ENCODE results near the gene SPIN2A. TPM values are rescaled to one million over a fixed set of nuclear protein-coding genes. Genes with fewer than 3 reads are reported as not detected.
"Not testable (repeated sequence)": the region's sequence is repeated elsewhere in the genome, so short reads cannot be mapped to it uniquely, and the experiment has no call there.

Gene SPIN2A
- total RNA-seq, 4 donors from 2014 or later, result 0.24 to 1.5 (median 0.53) TPM

DNA sequence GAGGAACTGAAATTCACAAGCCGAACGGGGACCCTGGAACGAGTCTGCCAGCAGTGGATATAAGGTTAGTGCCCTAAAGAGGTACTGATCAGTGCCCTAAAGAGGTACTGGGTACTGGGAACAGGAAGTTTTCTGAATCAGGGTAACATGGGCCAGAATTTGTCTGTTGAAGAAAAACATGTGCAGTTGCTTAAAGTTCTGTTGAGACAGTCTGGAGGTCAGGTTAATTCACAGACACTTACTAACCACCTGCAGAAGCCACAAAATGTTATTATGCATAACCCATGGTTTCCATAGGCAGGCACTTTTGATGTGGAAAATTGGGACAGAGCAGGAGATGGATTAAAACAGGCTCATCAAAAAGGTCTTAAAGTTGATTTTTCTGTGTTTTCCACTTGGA is 33.7 kb downstream of the SPIN2A start:
- TF ChIP-seq POLR2A (IDR thresholded peaks at IDR 0.05), result no peak
- TF ChIP-seq, protein P1, sequence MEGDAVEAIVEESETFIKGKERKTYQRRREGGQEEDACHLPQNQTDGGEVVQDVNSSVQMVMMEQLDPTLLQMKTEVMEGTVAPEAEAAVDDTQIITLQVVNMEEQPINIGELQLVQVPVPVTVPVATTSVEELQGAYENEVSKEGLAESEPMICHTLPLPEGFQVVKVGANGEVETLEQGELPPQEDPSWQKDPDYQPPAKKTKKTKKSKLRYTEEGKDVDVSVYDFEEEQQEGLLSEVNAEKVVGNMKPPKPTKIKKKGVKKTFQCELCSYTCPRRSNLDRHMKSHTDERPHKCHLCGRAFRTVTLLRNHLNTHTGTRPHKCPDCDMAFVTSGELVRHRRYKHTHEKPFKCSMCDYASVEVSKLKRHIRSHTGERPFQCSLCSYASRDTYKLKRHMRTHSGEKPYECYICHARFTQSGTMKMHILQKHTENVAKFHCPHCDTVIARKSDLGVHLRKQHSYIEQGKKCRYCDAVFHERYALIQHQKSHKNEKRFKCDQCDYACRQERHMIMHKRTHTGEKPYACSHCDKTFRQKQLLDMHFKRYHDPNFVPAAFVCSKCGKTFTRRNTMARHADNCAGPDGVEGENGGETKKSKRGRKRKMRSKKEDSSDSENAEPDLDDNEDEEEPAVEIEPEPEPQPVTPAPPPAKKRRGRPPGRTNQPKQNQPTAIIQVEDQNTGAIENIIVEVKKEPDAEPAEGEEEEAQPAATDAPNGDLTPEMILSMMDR (IDR thresholded peaks at IDR 0.05), result no peak
- 91 to 93% methylated on average over 3 of the region's 3 CpGs for WGBS, 2 donors
- H3K9me3 ChIP-seq, result no peaks in the 10 kb centered on the region
- DNase-seq, result no peak
- H3K4me1 ChIP-seq, result no peaks in the 10 kb centered on the region
- no peak overlapping the region for H3K27ac ChIP-seq
- intact Hi-C loops (cut with DNase I), result no loop called here
- H3K36me3 ChIP-seq, result no peaks in the 10 kb centered on the region
- H3K27me3 ChIP-seq, result no peaks in the 10 kb centered on the region
- H3K4me3 ChIP-seq (replicated peaks in 1 of 3), result no peak overlapping the region

DNA sequence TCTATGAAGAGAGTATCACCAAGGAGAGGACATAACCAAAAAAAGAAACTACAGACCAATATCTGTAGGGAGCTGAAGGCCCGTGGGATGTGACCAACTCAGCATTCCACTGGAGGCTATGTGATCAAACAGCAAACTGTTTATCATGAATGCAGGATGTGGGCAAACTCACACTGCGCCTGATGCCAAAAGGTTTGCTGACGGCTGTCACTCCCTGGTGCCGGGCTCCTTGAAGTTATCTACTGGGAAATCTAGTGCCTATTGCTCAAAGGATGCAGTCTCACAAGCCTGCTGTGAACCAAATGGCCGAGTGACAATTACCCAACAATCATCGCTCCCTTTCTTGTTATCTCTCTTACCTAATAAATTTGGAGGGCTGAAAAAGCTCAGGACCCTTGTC is 34.3 kb downstream of the SPIN2A start:
- H3K27me3 ChIP-seq; H3K4me1 ChIP-seq; H3K9me3 ChIP-seq; H3K36me3 ChIP-seq; H3K4me3 ChIP-seq (replicated peaks in 1 of 3); DNase-seq; intact Hi-C loops (cut with DNase I); H3K27ac ChIP-seq: not testable (repeated sequence)
- WGBS, 2 donors, result 86 to 95% methylated on average over 6 of the region's 6 CpGs

Other genes with a start within 250 kb of the SPIN2A start
- 10 to 100 TPM; 12.2 to 17.5 (median 14.1) TPM for gene SPIN3, start 141.9 kb downstream of the SPIN2A start, total RNA-seq
- gene SPIN2B, start 15.8 kb downstream of the SPIN2A start, total RNA-seq, result 10 to 100 TPM in 2 of 4 donors, 1 to 10 TPM in 2; 8.5 to 12.9 (median 10.7) TPM
- gene FAAH2, start 149.3 kb upstream of the SPIN2A start, total RNA-seq, result 10 to 100 TPM in 3 of 4 donors, 1 to 10 TPM in 1; 7.4 to 13.7 (median 12.4) TPM

Measured in thyroid gland (tissue), 4 donors.